ENCODE data around the gene CASZ1. TPM values are rescaled to one million over a fixed set of nuclear protein-coding genes. Genes with fewer than 3 reads are reported as not detected.

CASZ1 gene
- total RNA-seq, 1 donor from 2014 or later: 6.9 TPM

- DNase-seq: no peak
- no peak overlapping the region for H3K4me3 Mint-ChIP-seq
- H3K36me3 Mint-ChIP-seq (ENCODE audit: low read depth): no peaks in the 10 kb centered on the region
- H3K9me3 Mint-ChIP-seq: no peaks in the 10 kb centered on the region
- H3K27ac Mint-ChIP-seq: no peak overlapping the region
- no peaks in the 10 kb centered on the region for H3K4me1 Mint-ChIP-seq
- peaks cover 3% of the 10 kb centered on the region for H3K27me3 Mint-ChIP-seq
- intact Hi-C loops (cut with micrococcal nuclease): no loop called here
These were observed 50.5 kb downstream of the CASZ1 start for GRCh38 chr1:10745886-10746455.

GRCh38 chr1:10745383-10745782 is 51.1 kb downstream of the CASZ1 start:
- H3K4me3 Mint-ChIP-seq: no peak overlapping the region
- no peak overlapping the region for H3K27ac Mint-ChIP-seq
- no peaks in the 10 kb centered on the region for H3K9me3 Mint-ChIP-seq
- H3K27me3 Mint-ChIP-seq: peaks cover 3% of the 10 kb centered on the region
- intact Hi-C loops (cut with micrococcal nuclease): no loop called here
- H3K36me3 Mint-ChIP-seq (ENCODE audit: low read depth): no peaks in the 10 kb centered on the region
- no peak for DNase-seq
- no peaks in the 10 kb centered on the region for H3K4me1 Mint-ChIP-seq

- Mint-ChIP-seq H3K9me3 (no peaks in the 10 kb centered on the region), H3K27me3 (peaks cover 3% of the 10 kb centered on the region), H3K4me3 (no peak overlapping the region), H3K4me1 (no peaks in the 10 kb centered on the region), H3K36me3 (ENCODE audit: low read depth) (no peaks in the 10 kb centered on the region), H3K27ac (no peak overlapping the region)
- intact Hi-C loops (cut with micrococcal nuclease): no loop called here
- no peak for DNase-seq
These were observed 51.7 kb downstream of the CASZ1 start for GRCh38 chr1:10744654-10745238.

GRCh38 chr1:10744029-10744428 is 52.4 kb downstream of the CASZ1 start:
- DNase-seq: no peak
- Mint-ChIP-seq H3K9me3 (no peaks in the 10 kb centered on the region), H3K4me1 (no peaks in the 10 kb centered on the region), H3K36me3 (ENCODE audit: low read depth) (no peaks in the 10 kb centered on the region), H3K27me3 (peaks cover 3% of the 10 kb centered on the region), H3K4me3 (no peak overlapping the region), H3K27ac (no peak overlapping the region)
- intact Hi-C loops (cut with micrococcal nuclease): no loop called here

GRCh38 chr1:10741696-10742095 is 54.8 kb downstream of the CASZ1 start:
- DNase-seq: no peak
- intact Hi-C loops (cut with micrococcal nuclease): no loop called here
- Mint-ChIP-seq H3K27ac (no peak overlapping the region), H3K4me1 (no peaks in the 10 kb centered on the region), H3K27me3 (peaks cover 3% of the 10 kb centered on the region), H3K9me3 (no peaks in the 10 kb centered on the region), H3K36me3 (ENCODE audit: low read depth) (no peaks in the 10 kb centered on the region), H3K4me3 (no peak overlapping the region)

DNA sequence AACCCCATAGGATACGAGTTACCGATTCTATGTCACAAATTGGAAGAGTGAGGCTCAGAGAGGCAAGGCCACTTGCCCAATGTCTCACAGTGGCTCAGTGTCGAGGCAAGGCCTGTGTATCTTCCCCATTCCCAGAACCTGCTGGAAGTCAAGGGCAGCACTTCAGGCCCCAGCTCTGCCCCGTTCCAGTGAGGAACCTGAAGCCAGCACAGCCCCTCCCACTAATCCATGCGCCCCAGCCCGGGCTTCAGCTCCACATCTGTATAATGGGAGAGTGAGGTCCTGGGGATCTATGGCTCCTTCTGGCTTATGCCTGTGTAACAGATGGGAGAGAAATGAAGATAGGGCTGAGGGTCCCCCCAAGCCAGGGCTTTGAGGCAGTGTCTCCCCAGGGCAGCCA is 56.3 kb downstream of the CASZ1 start:
- H3K27ac Mint-ChIP-seq: no peak overlapping the region
- no peak overlapping the region for H3K4me3 Mint-ChIP-seq
- intact Hi-C loops (cut with micrococcal nuclease): no loop called here

DNA sequence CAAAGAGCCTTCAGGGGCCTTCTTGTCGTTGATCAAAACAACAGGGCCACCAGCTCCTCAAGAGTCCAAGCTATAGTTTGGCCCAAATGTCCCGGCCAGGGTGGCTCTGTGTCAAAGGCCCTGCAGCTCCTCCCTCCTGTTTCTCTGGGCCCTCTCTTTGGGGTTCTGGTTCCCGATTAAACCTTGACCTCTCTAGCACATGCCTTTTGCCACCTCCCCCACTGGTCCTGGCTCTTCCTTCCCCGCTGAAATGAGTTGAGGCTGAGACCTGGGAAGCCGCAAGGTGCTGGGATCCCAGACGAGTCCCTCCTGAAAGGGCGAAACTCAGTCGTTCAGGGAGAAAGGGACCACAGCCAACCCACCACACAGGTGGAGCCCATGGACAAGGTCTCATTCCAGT is 56.9 kb downstream of the CASZ1 start:
- DNase-seq: no peak
- no peaks in the 10 kb centered on the region for H3K36me3 Mint-ChIP-seq (ENCODE audit: low read depth)
- H3K4me1 Mint-ChIP-seq: no peaks in the 10 kb centered on the region
- H3K27me3 Mint-ChIP-seq: peaks cover 1% of the 10 kb centered on the region
- intact Hi-C loops (cut with micrococcal nuclease): no loop called here
- no peak overlapping the region for H3K27ac Mint-ChIP-seq
- no peak overlapping the region for H3K4me3 Mint-ChIP-seq
- H3K9me3 Mint-ChIP-seq: no peaks in the 10 kb centered on the region

More for the DNA sequence above, 56.3 kb downstream of the CASZ1 start:
- DNase-seq: no peak
- Mint-ChIP-seq H3K27me3 (no peaks in the 10 kb centered on the region), H3K9me3 (no peaks in the 10 kb centered on the region), H3K4me1 (no peaks in the 10 kb centered on the region), H3K36me3 (ENCODE audit: low read depth) (no peaks in the 10 kb centered on the region)

GRCh38 chr1:10738061-10739058 is 58.1 kb downstream of the CASZ1 start:
- Mint-ChIP-seq H3K36me3 (ENCODE audit: low read depth) (no peaks in the 10 kb centered on the region), H3K9me3 (no peaks in the 10 kb centered on the region), H3K27me3 (peaks cover 6% of the 10 kb centered on the region), H3K4me3 (no peak overlapping the region), H3K27ac (no peak overlapping the region), H3K4me1 (peaks cover 1% of the 10 kb centered on the region)
- intact Hi-C loops (cut with micrococcal nuclease): no loop called here
- DNase-seq: no peak

GRCh38 chr1:10737651-10738050 is 58.8 kb downstream of the CASZ1 start:
- intact Hi-C loops (cut with micrococcal nuclease): no loop called here
- no peaks in the 10 kb centered on the region for H3K9me3 Mint-ChIP-seq
- peaks cover 2% of the 10 kb centered on the region for H3K4me1 Mint-ChIP-seq
- no peaks in the 10 kb centered on the region for H3K36me3 Mint-ChIP-seq (ENCODE audit: low read depth)
- no peak overlapping the region for H3K4me3 Mint-ChIP-seq
- peaks cover 7% of the 10 kb centered on the region for H3K27me3 Mint-ChIP-seq
- H3K27ac Mint-ChIP-seq: no peak overlapping the region
- no peak for DNase-seq

DNA sequence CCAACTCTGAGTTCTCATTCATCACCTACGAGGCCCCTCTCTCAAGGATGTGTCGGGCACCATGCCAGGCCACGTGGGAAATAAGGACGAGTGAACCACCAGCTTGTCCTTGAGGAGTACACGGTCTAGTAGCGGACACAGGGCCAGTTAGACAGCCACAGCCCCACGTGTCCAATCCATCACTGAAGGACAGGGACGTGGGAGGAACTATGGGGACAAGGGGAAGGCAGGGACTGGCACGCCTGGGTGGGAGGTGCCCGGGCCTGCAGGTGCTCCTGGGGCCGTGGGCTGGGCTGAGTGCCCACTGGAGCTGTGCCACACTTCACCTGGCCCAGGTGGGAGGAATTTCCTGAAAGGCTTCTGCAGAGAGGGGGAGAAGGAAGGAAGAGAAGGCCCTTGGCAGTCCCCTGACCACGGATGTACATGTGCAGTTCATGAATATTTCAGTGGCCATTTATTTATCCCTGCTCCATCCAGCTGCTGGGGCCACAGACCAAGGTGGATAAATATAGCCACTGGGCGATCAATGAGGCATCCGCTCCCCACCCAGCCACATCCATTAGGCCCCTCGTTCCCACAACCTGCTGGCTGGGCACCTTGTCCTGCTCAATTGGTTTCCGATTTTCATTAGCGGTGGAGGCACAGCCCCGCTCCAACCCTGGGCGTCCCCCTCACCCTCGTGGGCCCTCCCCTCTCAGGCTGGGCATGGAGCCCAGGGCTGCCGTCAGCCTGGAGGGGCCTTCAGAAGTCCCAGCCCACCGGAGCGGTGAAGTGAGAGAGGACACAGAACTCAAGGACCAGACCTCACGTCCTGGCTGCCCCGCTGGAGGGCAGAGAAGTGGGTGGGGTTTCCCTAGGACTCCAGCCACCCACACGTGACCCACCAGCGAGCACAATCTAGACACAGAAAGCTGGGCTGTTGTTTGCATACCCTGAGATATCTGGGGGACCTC is 59.5 kb downstream of the CASZ1 start:
- no peak for DNase-seq
- Mint-ChIP-seq H3K27ac (no peak overlapping the region), H3K27me3 (peaks cover 7% of the 10 kb centered on the region), H3K36me3 (ENCODE audit: low read depth) (no peaks in the 10 kb centered on the region), H3K4me3 (no peak overlapping the region), H3K9me3 (no peaks in the 10 kb centered on the region), H3K4me1 (peaks cover 2% of the 10 kb centered on the region)
- intact Hi-C loops (cut with micrococcal nuclease): no loop called here

GRCh38 chr1:10735563-10736305 is 60.7 kb downstream of the CASZ1 start:
- H3K27ac Mint-ChIP-seq: no peak overlapping the region
- intact Hi-C loops (cut with micrococcal nuclease): no loop called here
- H3K27me3 Mint-ChIP-seq: peaks cover 7% of the 10 kb centered on the region
- no peak for DNase-seq
- H3K9me3 Mint-ChIP-seq: no peaks in the 10 kb centered on the region
- H3K36me3 Mint-ChIP-seq (ENCODE audit: low read depth): no peaks in the 10 kb centered on the region
- H3K4me1 Mint-ChIP-seq: peaks cover 4% of the 10 kb centered on the region
- no peak overlapping the region for H3K4me3 Mint-ChIP-seq

GRCh38 chr1:10734962-10735544 is 61.4 kb downstream of the CASZ1 start:
- no peak overlapping the region for H3K27ac Mint-ChIP-seq
- no peak for DNase-seq
- intact Hi-C loops (cut with micrococcal nuclease): loop anchor here (5.0 kb wide), 1 partner anchor 43 kb away; no protein-coding TSS in a partner anchor
- H3K27me3 Mint-ChIP-seq: peaks cover 7% of the 10 kb centered on the region
- peaks cover 4% of the 10 kb centered on the region for H3K4me1 Mint-ChIP-seq
- no peaks in the 10 kb centered on the region for H3K9me3 Mint-ChIP-seq
- H3K4me3 Mint-ChIP-seq: no peak overlapping the region
- no peaks in the 10 kb centered on the region for H3K36me3 Mint-ChIP-seq (ENCODE audit: low read depth)

Data from activated CD4-positive, alpha-beta T cell treated with anti-CD3 and anti-CD28 coated beads, Interleukin-2, amount 10 ng/mL, durations not matched to agents 24 days and 14 days (primary cell).